ENCODE data around the gene RBPMS2. TPM values are rescaled to one million over a fixed set of nuclear protein-coding genes. Genes with fewer than 3 reads are reported as not detected.
"Not testable (repeated sequence)": the region's sequence is repeated elsewhere in the genome, so short reads cannot be mapped to it uniquely, and the experiment has no call there.

RBPMS2 gene
- total RNA-seq, result not detected

- Mint-ChIP-seq H3K27me3 (peaks cover 66% of the 10 kb centered on the region), H3K9me3 (ENCODE audit: low read depth) (no peaks in the 10 kb centered on the region), H3K4me1 (peaks cover 3% of the 10 kb centered on the region), H3K36me3 (no peaks in the 10 kb centered on the region), H3K4me3 (peak within 1 kb of the TSS; percentile 7), H3K27ac (no peak within 1 kb of the TSS)
- DNase-seq, result no peak
- CTCF ChIA-PET, result no interaction called here
- ATAC-seq, result peak; percentile 13
These were observed at the start of gene RBPMS2 for GRCh38 chr15:64775551-64776401. Gene RBPMS2 (minus strand): TSS chr15:64775589. CDS start chr15:64775319, 270 bp downstream.

DNA sequence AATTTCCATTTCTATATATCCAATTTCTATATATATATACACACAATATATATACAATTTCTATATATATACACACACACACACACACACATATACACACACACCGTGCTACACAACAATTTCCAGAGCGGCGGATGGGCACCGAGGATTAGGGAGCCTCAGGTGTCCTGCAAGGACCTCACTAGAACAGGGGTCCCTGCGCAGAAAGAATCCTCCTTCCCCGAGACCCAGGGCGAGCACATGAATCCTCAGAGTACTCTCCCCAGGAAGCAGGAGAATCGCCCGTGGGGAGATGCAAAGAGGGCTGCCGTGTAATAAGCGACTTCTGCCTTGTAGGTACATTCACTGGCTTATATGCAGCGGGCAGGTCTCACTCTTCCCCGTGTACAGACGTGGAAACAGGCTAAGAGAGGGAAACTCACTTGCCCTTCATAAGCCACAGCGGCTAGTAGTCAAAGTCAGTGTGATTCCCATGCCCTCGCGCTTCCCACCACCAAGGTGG, 49.6 kb upstream of the RBPMS2 start:
- H3K9me3 Mint-ChIP-seq (ENCODE audit: low read depth), result no peaks in the 10 kb centered on the region
- ATAC-seq, result peak; percentile 11
- no peak for DNase-seq
- H3K27me3 Mint-ChIP-seq, result no peaks in the 10 kb centered on the region
- H3K27ac Mint-ChIP-seq, result peak overlapping the region; percentile 93
- peaks cover 29% of the 10 kb centered on the region for H3K4me1 Mint-ChIP-seq
- peaks cover 21% of the 10 kb centered on the region for H3K36me3 Mint-ChIP-seq
- peak overlapping the region; percentile 98 for H3K4me3 Mint-ChIP-seq
- CTCF ChIA-PET, result interaction anchor here (0.9 to 2.7 kb wide), 8 partner anchors 11 to 97 kb away, joined by 3 to 22 read pairs (median 6); no protein-coding TSS in a partner anchor

DNA sequence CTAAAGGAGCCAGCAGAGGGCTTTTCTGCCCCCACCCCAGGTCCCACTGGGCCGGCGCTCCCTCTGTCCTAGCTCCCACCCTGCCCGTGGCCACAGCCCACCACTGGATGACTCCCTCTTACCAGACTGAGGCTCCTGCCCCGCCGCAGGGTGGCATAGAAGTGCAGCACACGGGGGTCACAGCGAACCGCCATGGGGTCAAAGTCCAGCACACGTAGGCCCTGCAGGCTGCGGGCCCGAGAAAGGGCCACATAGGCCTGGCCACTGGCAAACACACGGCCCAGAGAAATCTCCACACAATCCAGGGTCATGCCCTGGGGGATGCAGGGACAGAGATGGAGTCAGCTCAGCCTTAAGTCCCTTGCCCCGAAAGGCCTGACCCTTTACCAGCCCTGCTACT, 41.1 kb upstream of the RBPMS2 start:
- DNase-seq (no peak), ATAC-seq (no peak)
- peaks cover 2% of the 10 kb centered on the region for H3K4me1 Mint-ChIP-seq
- H3K27me3 Mint-ChIP-seq, result no peaks in the 10 kb centered on the region
- no peak overlapping the region for H3K27ac Mint-ChIP-seq
- no peaks in the 10 kb centered on the region for H3K9me3 Mint-ChIP-seq (ENCODE audit: low read depth)
- peaks cover 16% of the 10 kb centered on the region for H3K36me3 Mint-ChIP-seq
- CTCF ChIA-PET, result interaction anchor here (1.5 kb wide), 1 partner anchor 19 kb away, joined by 5 read pairs; no protein-coding TSS in a partner anchor
- H3K4me3 Mint-ChIP-seq, result no peak overlapping the region

GRCh38 chr15:64814965-64815364, 39.6 kb upstream of the RBPMS2 start:
- H3K4me3 Mint-ChIP-seq; DNase-seq; H3K4me1 Mint-ChIP-seq; ATAC-seq; H3K9me3 Mint-ChIP-seq (ENCODE audit: low read depth); H3K27me3 Mint-ChIP-seq; H3K27ac Mint-ChIP-seq: not testable (repeated sequence)
- CTCF ChIA-PET, result interaction anchor here (0.7 to 3.5 kb wide), 4 partner anchors 9 to 91 kb away, joined by 3 to 11 read pairs (median 4); no protein-coding TSS in a partner anchor
- peaks cover 10% of the 10 kb centered on the region for H3K36me3 Mint-ChIP-seq

- H3K27me3 Mint-ChIP-seq; ATAC-seq; H3K4me1 Mint-ChIP-seq; H3K27ac Mint-ChIP-seq; DNase-seq; H3K4me3 Mint-ChIP-seq; H3K36me3 Mint-ChIP-seq; H3K9me3 Mint-ChIP-seq (ENCODE audit: low read depth): not testable (repeated sequence)
- CTCF ChIA-PET, result interaction anchor here (0.7 to 3.5 kb wide), 2 partner anchors 9 to 16 kb away, joined by 4 to 11 read pairs; no protein-coding TSS in a partner anchor
These were observed 38.9 kb upstream of the RBPMS2 start for GRCh38 chr15:64814283-64814682.

GRCh38 chr15:64813075-64813474, 37.7 kb upstream of the RBPMS2 start:
- Mint-ChIP-seq H3K27ac (no peak overlapping the region), H3K4me1 (peaks cover 2% of the 10 kb centered on the region), H3K36me3 (peaks cover 3% of the 10 kb centered on the region), H3K9me3 (ENCODE audit: low read depth) (no peaks in the 10 kb centered on the region), H3K27me3 (peaks cover 3% of the 10 kb centered on the region), H3K4me3 (no peak overlapping the region)
- no peak for DNase-seq
- ATAC-seq, result no peak
- CTCF ChIA-PET, result interaction anchor here (1.0 to 3.5 kb wide), 2 partner anchors 11 to 85 kb away, joined by 3 to 11 read pairs; no protein-coding TSS in a partner anchor

GRCh38 chr15:64810497-64811326, 35.3 kb upstream of the RBPMS2 start:
- no peak for ATAC-seq
- Mint-ChIP-seq H3K4me3 (no peak overlapping the region), H3K27me3 (peaks cover 3% of the 10 kb centered on the region), H3K27ac (no peak overlapping the region), H3K36me3 (peaks cover 2% of the 10 kb centered on the region), H3K9me3 (ENCODE audit: low read depth) (no peaks in the 10 kb centered on the region), H3K4me1 (peaks cover 2% of the 10 kb centered on the region)
- no peak for DNase-seq
- CTCF ChIA-PET, result interaction anchor here (0.5 to 4.8 kb wide), 30 partner anchors 9 to 622 kb away, joined by 3 to 66 read pairs (median 4); no protein-coding TSS in a partner anchor

- H3K27ac Mint-ChIP-seq, result no peak overlapping the region
- ATAC-seq, result peak; percentile 79
- peaks cover 3% of the 10 kb centered on the region for H3K27me3 Mint-ChIP-seq
- H3K36me3 Mint-ChIP-seq, result no peaks in the 10 kb centered on the region
- H3K9me3 Mint-ChIP-seq (ENCODE audit: low read depth), result no peaks in the 10 kb centered on the region
- peaks cover 2% of the 10 kb centered on the region for H3K4me1 Mint-ChIP-seq
- CTCF ChIA-PET, result interaction anchor here (0.6 to 4.8 kb wide), 45 partner anchors 9 to 621 kb away, joined by 3 to 66 read pairs (median 4); no protein-coding TSS in a partner anchor
- H3K4me3 Mint-ChIP-seq, result no peak overlapping the region
- DNase-seq, result peak; percentile 83
These were observed 34.5 kb upstream of the RBPMS2 start for GRCh38 chr15:64809649-64810496.

DNA sequence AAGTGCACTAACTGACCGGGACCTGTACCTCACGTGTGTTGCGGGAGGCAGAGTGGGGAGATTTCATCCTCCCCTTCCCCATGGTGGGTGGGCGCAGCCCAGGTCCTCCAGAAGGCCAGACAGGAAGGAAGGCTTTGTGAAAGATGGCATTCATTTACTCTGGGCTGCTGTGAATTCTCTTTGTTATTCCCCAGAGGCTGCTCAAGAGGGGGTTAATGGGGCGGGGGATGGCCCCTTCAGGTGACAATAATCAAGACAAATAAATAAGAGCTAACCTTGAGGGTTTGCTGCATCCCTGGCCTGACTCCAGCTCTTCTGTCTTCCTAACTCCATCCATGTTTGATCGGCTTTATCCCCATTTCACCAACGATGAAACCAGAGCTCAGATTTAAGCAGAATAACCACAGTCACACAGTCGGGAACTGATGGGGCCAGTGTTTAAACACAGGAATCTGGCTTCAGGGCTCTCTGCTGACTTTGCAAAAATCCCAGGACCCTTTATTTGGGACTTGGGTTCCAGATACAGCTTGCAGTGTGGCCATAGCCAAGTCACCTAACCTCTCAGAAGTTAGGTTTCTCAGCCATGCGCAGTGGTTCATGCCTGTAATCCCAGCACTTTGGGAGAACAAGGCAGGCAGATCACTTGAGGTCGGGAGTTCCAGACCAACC, 33.5 kb upstream of the RBPMS2 start:
- Mint-ChIP-seq H3K9me3 (ENCODE audit: low read depth) (no peaks in the 10 kb centered on the region), H3K27ac (no peak overlapping the region), H3K27me3 (peaks cover 7% of the 10 kb centered on the region), H3K36me3 (no peaks in the 10 kb centered on the region), H3K4me1 (peaks cover 2% of the 10 kb centered on the region), H3K4me3 (no peak overlapping the region)
- no peak for ATAC-seq
- CTCF ChIA-PET, result interaction anchor here (0.6 to 4.8 kb wide), 29 partner anchors 8 to 319 kb away, joined by 3 to 66 read pairs (median 4); no protein-coding TSS in a partner anchor
- no peak for DNase-seq

DNA sequence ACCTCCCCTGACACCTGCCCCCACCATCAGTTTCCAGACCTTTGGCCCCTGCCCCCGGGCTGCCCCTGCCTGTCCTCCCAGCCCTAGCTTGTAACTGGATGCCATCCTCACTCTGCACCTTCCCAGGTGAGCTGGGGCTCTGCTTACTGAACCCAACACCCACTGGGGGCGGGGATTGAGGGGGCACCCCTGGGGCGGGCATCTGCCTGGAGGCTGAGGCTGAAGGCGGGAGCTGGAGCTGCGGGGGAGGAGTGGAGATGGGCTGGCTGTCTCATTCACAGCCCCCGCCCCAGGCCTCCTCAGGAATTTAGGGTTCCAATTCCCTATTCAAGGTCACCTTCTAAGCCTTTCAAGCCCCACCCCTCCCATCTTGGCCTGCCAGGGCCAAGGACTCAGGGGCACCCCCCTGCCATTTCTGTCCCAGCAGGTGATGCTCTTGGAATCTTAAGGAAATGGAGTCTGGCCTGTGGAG, 32.4 kb upstream of the RBPMS2 start:
- CTCF ChIA-PET, result interaction anchor here (1.6 to 4.8 kb wide), 3 partner anchors 28 to 80 kb away, joined by 5 to 66 read pairs (median 9); no protein-coding TSS in a partner anchor
- Mint-ChIP-seq H3K27ac (no peak overlapping the region), H3K4me1 (peaks cover 2% of the 10 kb centered on the region), H3K4me3 (no peak overlapping the region), H3K9me3 (ENCODE audit: low read depth) (no peaks in the 10 kb centered on the region), H3K27me3 (peaks cover 7% of the 10 kb centered on the region), H3K36me3 (no peaks in the 10 kb centered on the region)
- no peak for ATAC-seq
- DNase-seq, result no peak

DNA sequence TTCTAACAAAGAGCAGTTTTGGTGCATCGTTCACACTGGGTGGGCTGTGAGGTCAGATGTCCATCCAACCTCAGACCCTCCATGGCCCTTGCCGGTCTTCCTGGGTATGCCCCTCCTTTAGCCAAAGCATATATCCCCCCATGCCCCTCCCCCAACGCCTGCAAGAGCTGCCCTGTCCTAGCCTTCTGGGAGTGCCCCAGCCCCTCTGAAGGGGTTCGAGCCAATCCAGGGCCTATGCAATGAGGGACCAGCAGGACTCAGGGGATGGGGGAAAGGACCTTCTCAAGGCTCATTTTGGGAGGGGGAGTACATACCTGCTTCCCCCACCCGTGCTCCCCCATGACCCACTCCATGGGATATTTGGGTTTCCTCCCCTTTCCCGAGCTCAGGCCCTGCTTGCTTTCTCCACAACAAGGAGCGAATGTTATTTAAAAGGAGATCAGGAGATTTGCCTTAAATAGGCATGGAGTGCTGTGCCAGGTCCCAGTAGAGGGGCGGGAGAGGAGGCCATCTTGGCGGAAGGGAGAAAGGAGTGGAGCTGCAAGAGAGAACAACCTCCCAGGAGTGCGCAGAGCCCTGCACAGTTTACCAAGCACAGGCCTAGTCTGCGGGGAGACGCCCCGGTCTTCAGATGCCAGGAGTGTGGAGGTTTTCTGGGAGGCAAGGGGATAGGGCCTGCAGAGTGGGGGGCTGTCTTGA, 31.8 kb upstream of the RBPMS2 start:
- CTCF ChIA-PET, result interaction anchor here (0.9 to 4.8 kb wide), 4 partner anchors 19 to 82 kb away, joined by 3 to 66 read pairs (median 6); no protein-coding TSS in a partner anchor
- no peak overlapping the region for H3K4me3 Mint-ChIP-seq
- peaks cover 7% of the 10 kb centered on the region for H3K27me3 Mint-ChIP-seq
- ATAC-seq, result no peak
- no peaks in the 10 kb centered on the region for H3K36me3 Mint-ChIP-seq
- H3K4me1 Mint-ChIP-seq, result peaks cover 1% of the 10 kb centered on the region
- H3K9me3 Mint-ChIP-seq (ENCODE audit: low read depth), result no peaks in the 10 kb centered on the region
- DNase-seq, result no peak
- H3K27ac Mint-ChIP-seq, result no peak overlapping the region
